ENCODE measurements around the gene PGC.

GRCh38 chr6:41719436-41720261 is 27.5 kb downstream of the PGC start:
- TF ChIP-seq, protein P1, sequence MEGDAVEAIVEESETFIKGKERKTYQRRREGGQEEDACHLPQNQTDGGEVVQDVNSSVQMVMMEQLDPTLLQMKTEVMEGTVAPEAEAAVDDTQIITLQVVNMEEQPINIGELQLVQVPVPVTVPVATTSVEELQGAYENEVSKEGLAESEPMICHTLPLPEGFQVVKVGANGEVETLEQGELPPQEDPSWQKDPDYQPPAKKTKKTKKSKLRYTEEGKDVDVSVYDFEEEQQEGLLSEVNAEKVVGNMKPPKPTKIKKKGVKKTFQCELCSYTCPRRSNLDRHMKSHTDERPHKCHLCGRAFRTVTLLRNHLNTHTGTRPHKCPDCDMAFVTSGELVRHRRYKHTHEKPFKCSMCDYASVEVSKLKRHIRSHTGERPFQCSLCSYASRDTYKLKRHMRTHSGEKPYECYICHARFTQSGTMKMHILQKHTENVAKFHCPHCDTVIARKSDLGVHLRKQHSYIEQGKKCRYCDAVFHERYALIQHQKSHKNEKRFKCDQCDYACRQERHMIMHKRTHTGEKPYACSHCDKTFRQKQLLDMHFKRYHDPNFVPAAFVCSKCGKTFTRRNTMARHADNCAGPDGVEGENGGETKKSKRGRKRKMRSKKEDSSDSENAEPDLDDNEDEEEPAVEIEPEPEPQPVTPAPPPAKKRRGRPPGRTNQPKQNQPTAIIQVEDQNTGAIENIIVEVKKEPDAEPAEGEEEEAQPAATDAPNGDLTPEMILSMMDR (IDR thresholded peaks at IDR 0.05): no peak
- no peak for TF ChIP-seq EP300 (IDR thresholded peaks at IDR 0.05)

Data from ovary (tissue), 3 donors.